Memory B cell (primary cell): ENCODE data around the gene PSD2.
A peak's percentile ranks its signal among the peaks of the same experiment; 100 is the strongest.

Source experiments
- ATAC-seq: fragments of 150-1000 bp; cut with Tn5 transposase; 2 replicates; pipeline ENCODE4 v1.10.0; 2021; ENCODE audit warnings: low read depth, mild to moderate bottlenecking, moderate library complexity
- DNase-seq, 2 donors: peaks; one replicate each; pipeline ENCODE4 v3.0.0; 2022; ENCODE audit warnings: low spot score in 2 of 2
- H3K27ac Mint-ChIP-seq: one replicate; pipeline ENCODE4 v1.8.0; 2022; ENCODE audit warnings: mild to moderate bottlenecking, moderate library complexity, mixed read lengths
- H3K27me3 Mint-ChIP-seq: one replicate; pipeline ENCODE4 v1.8.0; 2022; ENCODE audit warnings: mixed read lengths
- H3K36me3 Mint-ChIP-seq: one replicate; pipeline ENCODE4 v1.8.0; 2022; ENCODE audit warnings: mild to moderate bottlenecking, mixed read lengths
- H3K4me1 Mint-ChIP-seq: one replicate; pipeline ENCODE4 v1.8.0; 2022; ENCODE audit warnings: mixed read lengths
- H3K4me3 Mint-ChIP-seq: one replicate; pipeline ENCODE4 v1.8.0; 2022; ENCODE audit warnings: mild to moderate bottlenecking, moderate library complexity, mixed read lengths
- H3K9me3 Mint-ChIP-seq: one replicate; pipeline ENCODE4 v1.8.0; 2022; ENCODE audit warnings: mixed read lengths

PSD2 gene

DNA sequence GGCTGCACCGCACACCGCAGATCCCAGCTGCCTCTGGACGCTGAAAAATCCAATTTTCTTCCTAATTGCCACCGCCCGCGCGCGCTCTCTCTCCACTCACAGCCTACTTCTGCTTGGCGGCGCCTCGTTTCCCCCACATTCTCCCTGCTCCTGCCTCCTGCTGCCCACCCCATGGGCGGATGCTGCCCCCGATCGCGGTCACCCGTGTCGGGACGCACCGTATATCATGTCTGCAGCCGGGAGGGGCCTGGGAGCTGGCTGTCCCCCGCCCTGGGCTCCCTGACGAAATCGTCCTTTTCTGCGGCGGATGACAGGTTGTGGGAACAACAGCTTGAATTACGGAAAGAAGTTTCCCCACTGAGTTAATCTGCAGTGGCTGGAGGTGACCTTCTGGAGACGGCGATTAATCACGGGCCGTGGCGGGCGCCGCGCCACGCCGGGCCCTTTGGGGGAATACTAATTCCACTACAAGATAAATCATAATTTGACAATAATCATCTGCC lies 36.3 kb upstream of the PSD2 start:
- H3K27ac Mint-ChIP-seq = no peak overlapping the region

DNA sequence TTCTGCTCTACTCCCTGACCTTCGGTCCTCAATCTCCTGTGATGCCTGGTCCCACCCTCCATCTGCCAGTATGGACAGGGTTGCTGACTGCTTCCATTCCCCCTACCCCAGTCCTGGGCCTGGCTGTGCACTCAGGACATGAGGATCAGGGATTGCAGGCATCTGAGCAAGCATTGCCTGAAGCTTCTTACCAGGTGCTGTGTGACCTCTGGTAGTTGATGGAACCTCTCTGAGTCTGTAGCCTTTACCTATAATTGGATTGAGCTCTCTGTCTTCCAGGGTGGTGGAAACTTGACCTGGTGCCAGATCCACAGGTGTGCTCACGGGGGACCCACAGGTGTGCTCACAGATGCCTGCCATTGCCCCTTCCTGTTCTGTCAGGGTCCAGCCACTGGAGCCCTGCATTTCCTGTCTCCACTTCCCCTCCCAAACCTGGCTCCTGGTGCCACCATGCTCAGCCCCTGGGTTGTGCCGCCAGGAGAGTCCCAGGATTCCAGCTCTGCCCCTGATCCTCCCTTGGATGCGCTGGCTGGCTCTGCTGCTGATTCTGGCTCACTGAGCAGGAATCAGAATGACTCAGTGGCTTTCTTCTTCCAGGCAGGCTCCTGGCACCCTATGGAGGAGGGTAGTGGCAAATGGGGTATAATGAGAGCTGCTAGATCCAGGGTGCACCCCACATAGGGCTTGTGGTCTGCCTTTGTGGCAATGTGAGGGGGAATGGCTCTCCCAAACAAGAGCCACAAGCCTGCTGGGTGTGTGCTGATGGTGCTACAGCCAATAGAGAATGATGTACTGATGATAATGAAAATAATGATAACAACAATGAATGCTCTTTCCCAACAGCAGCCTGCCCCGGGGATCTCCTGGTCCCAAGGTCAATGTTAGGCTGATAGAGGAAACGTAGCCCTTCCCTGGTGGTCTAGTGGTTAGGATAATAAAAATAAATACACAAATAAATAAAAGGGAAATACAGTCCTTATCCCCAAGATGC lies 35.2 kb upstream of the PSD2 start:
- Mint-ChIP-seq H3K4me3 (no peak overlapping the region), H3K27me3 (peaks cover 20% of the 10 kb centered on the region), H3K27ac (no peak overlapping the region), H3K9me3 (no peaks in the 10 kb centered on the region), H3K36me3 (no peaks in the 10 kb centered on the region), H3K4me1 (peaks cover 43% of the 10 kb centered on the region)
- ATAC-seq = no peak
- no peak for DNase-seq

More for the DNA sequence above, 36.3 kb upstream of the PSD2 start:
- Mint-ChIP-seq H3K4me3 (no peak overlapping the region), H3K27me3 (peaks cover 17% of the 10 kb centered on the region), H3K9me3 (no peaks in the 10 kb centered on the region), H3K36me3 (no peaks in the 10 kb centered on the region), H3K4me1 (peaks cover 40% of the 10 kb centered on the region)
- ATAC-seq (no peak), DNase-seq (no peak)

DNA sequence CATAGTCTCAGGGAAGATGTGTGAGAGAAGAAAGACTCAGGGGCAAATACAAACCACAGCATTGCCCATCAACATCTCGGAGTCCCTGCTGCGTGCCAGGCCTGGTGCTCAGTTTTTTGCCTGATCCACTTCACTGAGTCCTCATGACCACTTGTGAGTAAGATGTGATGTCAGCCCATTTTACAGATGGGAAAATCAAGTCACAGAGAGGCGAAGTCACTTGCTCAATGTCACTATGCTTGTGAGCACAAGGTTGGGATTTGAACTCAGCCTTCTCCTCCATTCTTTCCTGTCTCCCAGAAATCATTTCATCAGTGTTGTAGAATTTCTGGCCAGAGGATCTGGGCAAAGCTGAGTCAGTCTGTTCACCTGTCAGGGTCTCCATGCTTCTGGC lies 34.6 kb upstream of the PSD2 start:
- DNase-seq (no peak), ATAC-seq (no peak)
- Mint-ChIP-seq H3K9me3 (no peaks in the 10 kb centered on the region), H3K36me3 (no peaks in the 10 kb centered on the region), H3K4me1 (peaks cover 44% of the 10 kb centered on the region), H3K27me3 (peaks cover 18% of the 10 kb centered on the region), H3K27ac (no peak overlapping the region), H3K4me3 (no peak overlapping the region)

DNA sequence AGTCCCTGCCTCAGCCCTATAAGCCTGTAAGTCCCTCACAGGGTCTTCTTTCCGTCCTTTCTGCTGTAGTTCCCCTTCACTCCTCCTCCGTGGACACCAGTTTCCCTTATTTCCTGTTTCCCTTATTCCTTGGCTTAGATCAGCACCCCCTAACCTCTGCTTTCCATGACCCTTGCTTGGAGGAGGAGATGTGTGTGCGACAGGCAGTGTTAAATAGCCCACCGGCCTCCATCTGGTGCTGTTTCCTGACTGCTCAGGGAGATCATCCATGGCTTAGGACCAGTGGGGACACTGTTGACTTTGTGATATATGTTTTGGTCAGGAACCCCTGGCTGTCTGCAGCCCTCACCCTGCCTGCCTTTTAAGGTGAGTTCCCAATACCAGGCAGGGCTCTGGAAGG lies 34.1 kb upstream of the PSD2 start:
- H3K4me3 Mint-ChIP-seq = no peak overlapping the region
- H3K9me3 Mint-ChIP-seq = no peaks in the 10 kb centered on the region
- H3K4me1 Mint-ChIP-seq = peaks cover 40% of the 10 kb centered on the region
- H3K27me3 Mint-ChIP-seq = peaks cover 18% of the 10 kb centered on the region
- H3K36me3 Mint-ChIP-seq = no peaks in the 10 kb centered on the region
- peak overlapping the region; percentile 1 for H3K27ac Mint-ChIP-seq
- DNase-seq (no peak), ATAC-seq (no peak)

DNA sequence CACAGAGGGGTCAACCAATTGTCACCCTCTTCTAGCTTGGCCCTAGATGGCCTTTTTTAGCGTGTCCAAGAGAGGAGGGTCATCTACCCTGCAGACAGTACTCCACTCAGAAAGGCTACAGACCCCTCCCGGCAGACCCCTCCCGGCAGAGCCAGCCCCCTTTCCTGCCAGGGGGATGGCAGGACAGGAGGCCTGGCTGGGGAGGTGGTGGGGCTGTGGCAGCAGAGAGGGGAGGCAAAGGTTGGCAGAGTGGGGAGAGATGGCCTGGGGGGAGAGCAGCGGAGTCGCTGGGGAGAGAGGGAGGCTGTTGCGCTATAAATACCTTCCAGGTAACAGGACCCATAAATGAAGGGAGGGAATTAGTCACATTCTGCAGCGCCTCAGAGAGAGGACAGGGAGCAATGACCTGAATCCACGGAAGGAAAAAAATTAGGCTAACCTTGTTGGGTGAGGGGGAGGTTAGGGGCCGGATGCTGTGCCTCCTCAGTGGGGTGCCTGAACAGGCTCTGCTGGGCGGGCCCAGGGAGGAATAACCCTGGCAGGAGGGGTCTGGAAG lies 32.9 kb upstream of the PSD2 start:
- H3K36me3 Mint-ChIP-seq = no peaks in the 10 kb centered on the region
- H3K4me3 Mint-ChIP-seq = no peak overlapping the region
- H3K27me3 Mint-ChIP-seq = peaks cover 18% of the 10 kb centered on the region
- no peak for ATAC-seq
- no peaks in the 10 kb centered on the region for H3K9me3 Mint-ChIP-seq
- DNase-seq = no peak
- H3K4me1 Mint-ChIP-seq = peaks cover 40% of the 10 kb centered on the region
- H3K27ac Mint-ChIP-seq = no peak overlapping the region

DNA sequence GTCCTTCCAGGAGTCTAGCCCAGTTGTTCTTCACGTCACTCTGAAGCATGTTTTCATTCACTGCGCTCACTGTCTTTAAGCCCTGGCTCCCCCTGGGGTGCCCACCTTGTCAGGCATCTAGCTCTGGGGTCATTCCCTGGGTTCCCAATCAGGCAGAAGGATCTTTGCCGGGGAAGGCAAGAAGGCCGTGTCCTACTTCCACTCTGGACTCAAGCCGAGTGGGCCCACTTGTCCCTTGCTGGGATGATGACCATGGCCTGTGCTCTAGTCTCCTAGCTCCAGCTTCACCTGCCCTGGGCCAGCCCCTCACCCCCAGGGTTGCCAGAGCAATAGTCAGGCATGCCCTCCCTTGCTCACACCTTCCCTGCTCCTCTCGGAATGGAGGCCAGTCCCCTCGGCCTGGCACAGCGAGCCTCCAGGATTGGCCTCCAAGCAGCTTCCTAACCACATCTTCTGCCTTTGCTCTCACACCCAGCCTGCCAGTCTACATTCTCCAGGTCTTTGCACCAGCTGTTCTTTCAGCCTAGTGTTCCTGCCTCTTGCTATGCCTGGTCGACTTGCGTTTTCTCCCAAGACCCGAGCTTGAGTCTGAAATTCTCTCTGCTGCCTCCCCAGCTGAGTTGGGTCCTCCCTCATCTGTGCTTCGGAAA lies 32.2 kb upstream of the PSD2 start:
- no peaks in the 10 kb centered on the region for H3K9me3 Mint-ChIP-seq
- peaks cover 34% of the 10 kb centered on the region for H3K4me1 Mint-ChIP-seq
- H3K27ac Mint-ChIP-seq = peak overlapping the region; percentile 67
- DNase-seq = no peak
- peaks cover 18% of the 10 kb centered on the region for H3K27me3 Mint-ChIP-seq
- H3K36me3 Mint-ChIP-seq = no peaks in the 10 kb centered on the region
- H3K4me3 Mint-ChIP-seq = no peak overlapping the region
- no peak for ATAC-seq

DNA sequence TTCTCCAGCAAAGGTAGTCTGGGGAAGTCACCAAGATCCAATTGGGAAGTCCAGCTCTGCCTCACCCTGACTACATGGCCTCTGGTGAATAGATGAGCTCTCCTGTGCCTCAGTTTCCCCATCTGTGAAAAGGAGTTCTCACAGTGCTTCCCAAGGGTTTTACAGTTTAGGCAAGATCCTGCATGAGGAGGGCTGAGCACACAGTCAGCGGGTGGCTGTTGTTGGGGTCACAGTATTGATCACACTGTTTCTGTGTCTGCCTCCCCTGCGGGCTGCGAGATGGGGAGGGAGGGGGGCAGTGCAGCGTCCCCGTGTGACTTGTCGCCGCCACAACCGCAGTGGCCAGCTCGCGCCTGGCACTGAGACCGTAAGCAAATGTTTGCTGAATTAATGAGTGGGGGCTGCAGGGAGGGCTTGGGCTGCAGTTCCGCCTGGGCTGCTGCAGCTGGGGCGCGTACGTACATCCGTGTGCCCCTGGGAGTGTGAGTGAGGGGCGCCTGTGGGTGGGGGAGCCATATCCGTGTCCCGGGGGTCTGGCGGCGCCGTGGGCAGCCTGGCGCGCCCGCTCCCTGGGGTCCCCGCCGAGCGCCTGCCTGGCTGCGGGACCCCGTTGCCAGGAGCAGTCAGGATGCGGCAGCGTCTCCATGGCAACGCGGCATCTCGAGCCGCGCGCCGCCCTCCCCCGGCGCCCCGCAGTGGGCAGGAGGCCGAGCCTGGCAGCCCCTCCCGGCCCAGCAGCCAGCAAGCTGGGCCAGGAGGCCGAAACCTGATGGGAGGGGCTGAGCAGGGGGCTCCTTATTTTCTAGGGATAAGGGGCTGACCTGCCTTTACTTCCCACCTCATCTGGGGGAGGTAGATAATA lies 31.4 kb upstream of the PSD2 start:
- Mint-ChIP-seq H3K27ac (peak overlapping the region; percentile 92), H3K4me3 (peak overlapping the region; percentile 77), H3K9me3 (no peaks in the 10 kb centered on the region), H3K36me3 (no peaks in the 10 kb centered on the region), H3K27me3 (peaks cover 19% of the 10 kb centered on the region), H3K4me1 (peaks cover 32% of the 10 kb centered on the region)
- DNase-seq = peak; percentile 55 to 66
- peak; percentile 48 for ATAC-seq

DNA sequence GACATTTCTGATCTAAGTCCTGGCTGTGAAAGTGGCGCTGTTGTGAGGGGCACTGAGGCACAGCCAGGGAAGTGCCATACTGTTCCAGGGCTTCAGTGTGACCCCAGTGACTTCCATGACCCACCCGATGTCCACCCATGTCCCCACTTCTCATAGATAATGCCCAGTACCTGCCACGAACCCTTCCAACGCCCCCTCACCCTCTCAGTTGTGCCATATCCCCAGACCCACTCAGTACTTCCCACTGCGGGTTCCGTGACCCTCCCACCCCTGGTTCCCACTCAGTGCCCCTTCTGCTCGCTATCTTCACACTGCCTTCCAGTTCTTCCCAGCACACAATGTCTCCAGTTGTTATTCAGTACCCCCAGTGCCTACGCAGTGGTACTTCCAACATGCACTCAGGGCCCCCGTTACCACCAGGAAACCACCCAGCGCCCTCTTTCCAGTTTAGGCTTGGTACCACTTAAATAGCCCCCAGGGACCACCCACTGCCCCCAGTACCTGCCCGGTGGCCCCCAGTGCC lies 30.7 kb upstream of the PSD2 start:
- Mint-ChIP-seq H3K36me3 (no peaks in the 10 kb centered on the region), H3K27me3 (peaks cover 19% of the 10 kb centered on the region), H3K4me1 (peaks cover 29% of the 10 kb centered on the region), H3K27ac (peak overlapping the region; percentile 92), H3K4me3 (peak overlapping the region; percentile 77), H3K9me3 (no peaks in the 10 kb centered on the region)
- no peak for DNase-seq
- no peak for ATAC-seq

DNA sequence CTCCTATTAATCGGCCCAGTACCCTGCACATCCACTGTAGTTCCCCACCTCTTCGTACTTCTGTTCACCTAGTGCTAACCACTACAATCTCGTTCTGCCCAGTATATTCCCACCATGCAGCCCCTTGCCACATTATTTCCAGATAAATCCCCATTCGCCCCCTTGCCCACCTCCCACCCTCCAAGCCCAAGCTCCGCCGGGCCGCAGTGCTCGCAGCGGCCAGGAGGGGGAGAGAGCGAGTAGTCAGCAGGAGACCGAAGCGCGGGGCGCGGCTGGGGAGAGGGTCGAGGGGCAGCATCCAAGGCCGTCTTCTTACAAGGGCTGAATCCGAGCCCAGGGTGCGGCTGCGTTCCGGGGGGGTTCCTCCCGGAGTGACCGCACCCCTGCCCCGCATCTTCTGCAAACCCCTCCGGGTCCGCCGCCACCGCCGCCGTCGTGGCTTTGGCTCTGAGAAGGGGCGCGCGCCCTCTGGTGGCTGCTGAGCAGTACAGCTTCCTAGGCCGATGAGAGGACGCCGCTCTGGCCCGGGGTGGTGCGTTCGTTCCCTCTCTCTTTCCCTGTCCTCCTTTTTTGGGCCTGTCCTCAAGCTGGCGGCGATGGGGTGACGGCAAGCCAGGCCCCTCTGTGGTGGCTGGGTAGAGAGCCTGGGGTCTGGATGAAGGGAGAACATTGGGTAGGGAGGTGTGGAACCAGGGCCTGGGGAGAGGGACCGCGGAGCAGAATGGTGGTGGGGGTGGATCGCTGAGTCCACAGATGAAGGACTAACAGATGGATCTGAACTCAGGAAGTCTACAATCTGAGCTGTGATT lies 30.0 kb upstream of the PSD2 start:
- ATAC-seq = peak; percentile 79
- Mint-ChIP-seq H3K27ac (peak overlapping the region; percentile 92), H3K4me1 (peaks cover 22% of the 10 kb centered on the region), H3K27me3 (peaks cover 19% of the 10 kb centered on the region), H3K9me3 (no peaks in the 10 kb centered on the region), H3K4me3 (peak overlapping the region; percentile 77), H3K36me3 (no peaks in the 10 kb centered on the region)
- DNase-seq = peak; percentile 85 to 95

DNA sequence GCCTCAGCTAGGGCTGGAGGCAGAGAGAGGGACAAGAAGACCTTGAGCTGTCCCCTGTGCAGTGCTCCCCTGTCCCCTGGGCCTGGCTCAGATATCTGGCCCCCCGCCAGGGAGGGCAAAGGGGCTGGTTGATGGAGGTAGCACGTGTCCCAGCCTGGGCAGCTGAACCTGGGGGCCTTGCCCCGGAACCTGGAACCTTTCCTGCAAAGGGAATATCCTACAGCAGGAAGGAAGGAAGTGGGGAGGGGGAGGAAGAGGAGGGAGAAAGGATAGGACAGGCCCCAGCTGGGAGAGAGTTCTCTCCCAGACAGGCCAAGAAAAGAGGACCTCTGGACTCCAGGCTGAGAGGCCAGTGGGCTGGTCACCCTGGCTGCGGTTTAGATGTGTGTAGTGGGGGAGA lies 27.6 kb upstream of the PSD2 start:
- no peaks in the 10 kb centered on the region for H3K9me3 Mint-ChIP-seq
- H3K27ac Mint-ChIP-seq = no peak overlapping the region
- no peak overlapping the region for H3K4me3 Mint-ChIP-seq
- DNase-seq = no peak
- H3K27me3 Mint-ChIP-seq = peaks cover 22% of the 10 kb centered on the region
- no peak for ATAC-seq
- peaks cover 18% of the 10 kb centered on the region for H3K4me1 Mint-ChIP-seq
- no peaks in the 10 kb centered on the region for H3K36me3 Mint-ChIP-seq

DNA sequence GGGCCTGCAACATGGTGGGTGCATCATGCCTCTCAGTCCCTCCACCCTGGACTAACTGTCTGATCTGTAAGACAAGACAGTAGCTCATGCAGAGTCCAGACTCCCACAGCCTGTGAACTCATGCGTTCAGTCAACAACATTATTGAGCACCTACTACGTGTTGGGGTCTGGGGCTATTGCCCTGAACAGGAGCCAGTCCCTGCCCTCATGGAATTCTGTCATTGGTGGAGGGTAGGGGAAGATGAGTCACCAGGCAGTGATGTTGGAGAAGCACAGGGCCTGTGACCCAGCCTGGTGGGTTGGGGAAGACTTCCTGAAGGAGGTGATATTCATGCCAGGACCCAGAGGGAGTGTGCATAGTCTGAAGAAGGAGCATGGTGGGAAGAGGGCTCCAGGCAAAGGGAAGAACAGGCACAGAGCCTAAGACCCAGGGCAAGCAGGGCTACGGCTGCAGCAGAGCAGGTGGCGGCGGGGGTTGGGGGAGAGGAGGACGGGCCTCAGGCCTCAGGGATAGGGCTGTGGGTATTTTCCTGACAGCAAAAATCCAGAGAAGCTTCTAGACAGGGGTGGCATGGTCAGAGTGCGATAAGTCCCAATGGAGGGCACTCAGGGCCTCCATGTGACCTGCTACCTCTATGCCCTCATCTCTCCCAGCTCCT lies 26.7 kb upstream of the PSD2 start:
- no peak for ATAC-seq
- no peaks in the 10 kb centered on the region for H3K9me3 Mint-ChIP-seq
- H3K27ac Mint-ChIP-seq = no peak overlapping the region
- DNase-seq = no peak
- H3K4me3 Mint-ChIP-seq = no peak overlapping the region
- H3K4me1 Mint-ChIP-seq = peaks cover 15% of the 10 kb centered on the region
- peaks cover 17% of the 10 kb centered on the region for H3K27me3 Mint-ChIP-seq
- H3K36me3 Mint-ChIP-seq = no peaks in the 10 kb centered on the region

DNA sequence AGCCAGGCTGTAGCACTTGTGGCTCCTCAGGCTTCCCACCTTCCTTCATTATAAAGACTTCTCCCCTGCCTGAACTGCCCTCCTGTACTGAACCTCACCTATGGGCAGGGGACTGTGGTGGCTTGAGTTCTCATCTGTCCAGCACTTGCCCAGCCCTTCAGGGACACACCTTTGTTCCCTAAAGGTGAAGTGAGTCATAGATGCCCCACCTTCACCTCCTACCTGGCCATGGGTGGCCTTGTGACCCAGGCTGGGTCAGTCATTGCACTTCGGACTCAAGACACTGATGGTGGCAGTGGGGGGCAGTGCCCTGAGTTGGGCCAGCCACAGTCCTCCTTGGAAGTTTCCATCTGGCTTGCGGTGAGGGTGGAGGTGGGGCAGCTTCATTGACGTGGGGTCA lies 26.1 kb upstream of the PSD2 start:
- no peaks in the 10 kb centered on the region for H3K9me3 Mint-ChIP-seq
- H3K4me1 Mint-ChIP-seq = peaks cover 14% of the 10 kb centered on the region
- ATAC-seq (no peak), DNase-seq (no peak)
- H3K4me3 Mint-ChIP-seq = no peak overlapping the region
- H3K27ac Mint-ChIP-seq = no peak overlapping the region
- H3K27me3 Mint-ChIP-seq = peaks cover 16% of the 10 kb centered on the region
- no peaks in the 10 kb centered on the region for H3K36me3 Mint-ChIP-seq
